ENCODE data around the gene EFCAB6. TPM values are rescaled to one million over a fixed set of nuclear protein-coding genes. Genes with fewer than 3 reads are reported as not detected.

The EFCAB6 gene
- total RNA-seq, 2 donors from 2014 or later = 1.7 to 2.0 TPM

- intact Hi-C loops (cut with DNase I) = loop anchor here in 1 of 2 donors (2.0 kb wide), 1 partner anchor 79 kb away; no protein-coding TSS in a partner anchor
- no peak for DNase-seq (ENCODE audit: low spot score)
Measured at GRCh38 chr22:43633631-43634285, 178.3 kb downstream of the EFCAB6 start.

- intact Hi-C loops (cut with DNase I) = loop anchor here in 1 of 2 donors (2.0 kb wide), 1 partner anchor 77 kb away; no protein-coding TSS in a partner anchor
- DNase-seq (ENCODE audit: low spot score) = no peak
Measured at GRCh38 chr22:43631846-43632245, 180.3 kb downstream of the EFCAB6 start.

- DNase-seq (ENCODE audit: low spot score) = no peak
- intact Hi-C loops (cut with DNase I) = no loop called here
Measured at GRCh38 chr22:43631201-43631600, 180.9 kb downstream of the EFCAB6 start.

GRCh38 chr22:43630451-43630850, 181.7 kb downstream of the EFCAB6 start:
- no peak for DNase-seq (ENCODE audit: low spot score)
- intact Hi-C loops (cut with DNase I) = no loop called here

- no peak for DNase-seq (ENCODE audit: low spot score)
- intact Hi-C loops (cut with DNase I) = no loop called here
Measured at GRCh38 chr22:43628250-43628649, 183.9 kb downstream of the EFCAB6 start.

- no peak for DNase-seq (ENCODE audit: low spot score)
- intact Hi-C loops (cut with DNase I) = no loop called here
Measured at GRCh38 chr22:43627485-43628213, 184.5 kb downstream of the EFCAB6 start.

GRCh38 chr22:43625242-43625641, 186.9 kb downstream of the EFCAB6 start:
- no peak for DNase-seq (ENCODE audit: low spot score)
- intact Hi-C loops (cut with DNase I) = no loop called here

- DNase-seq (ENCODE audit: low spot score) = no peak
- intact Hi-C loops (cut with DNase I) = no loop called here
Measured at GRCh38 chr22:43624144-43624998, 187.7 kb downstream of the EFCAB6 start.

- intact Hi-C loops (cut with DNase I) = no loop called here
- DNase-seq (ENCODE audit: low spot score) = no peak
Measured at GRCh38 chr22:43622886-43623285, 189.2 kb downstream of the EFCAB6 start.

GRCh38 chr22:43620197-43620596, 191.9 kb downstream of the EFCAB6 start:
- DNase-seq (ENCODE audit: low spot score) = no peak
- intact Hi-C loops (cut with DNase I) = no loop called here

- intact Hi-C loops (cut with DNase I) = no loop called here
- no peak for DNase-seq (ENCODE audit: low spot score)
Measured at GRCh38 chr22:43618517-43618916, 193.6 kb downstream of the EFCAB6 start.

- DNase-seq (ENCODE audit: low spot score) = no peak
- intact Hi-C loops (cut with DNase I) = no loop called here
Measured at GRCh38 chr22:43616645-43617044, 195.5 kb downstream of the EFCAB6 start.

GRCh38 chr22:43600265-43600664, 211.8 kb downstream of the EFCAB6 start:
- no peak for DNase-seq (ENCODE audit: low spot score)
- intact Hi-C loops (cut with DNase I) = no loop called here

- intact Hi-C loops (cut with DNase I) = no loop called here
- DNase-seq (ENCODE audit: low spot score) = no peak
Measured at GRCh38 chr22:43592476-43592875, 219.6 kb downstream of the EFCAB6 start.

GRCh38 chr22:43591380-43591779, 220.7 kb downstream of the EFCAB6 start:
- no peak for DNase-seq (ENCODE audit: low spot score)
- intact Hi-C loops (cut with DNase I) = loop anchor here in 1 of 2 donors (1.0 kb wide), 1 partner anchor 19 kb away; no protein-coding TSS in a partner anchor

GRCh38 chr22:43587574-43587973, 224.5 kb downstream of the EFCAB6 start:
- no peak for DNase-seq (ENCODE audit: low spot score)
- intact Hi-C loops (cut with DNase I) = no loop called here

GRCh38 chr22:43583501-43583900, 228.6 kb downstream of the EFCAB6 start:
- DNase-seq (ENCODE audit: low spot score) = no peak
- intact Hi-C loops (cut with DNase I) = no loop called here

- intact Hi-C loops (cut with DNase I) = no loop called here
- DNase-seq (ENCODE audit: low spot score) = no peak
Measured at GRCh38 chr22:43582394-43582793, 229.7 kb downstream of the EFCAB6 start.

- no peak for DNase-seq (ENCODE audit: low spot score)
- intact Hi-C loops (cut with DNase I) = no loop called here
Measured at GRCh38 chr22:43580271-43580750, 231.8 kb downstream of the EFCAB6 start.

- intact Hi-C loops (cut with DNase I) = no loop called here
- no peak for DNase-seq (ENCODE audit: low spot score)
Measured at GRCh38 chr22:43574738-43575137, 237.4 kb downstream of the EFCAB6 start.
